GM21825 (cell line): ENCODE data around the gene APH1B.

Experiments used
- ATAC-seq: cut with Tn5 transposase; IDR thresholded peaks from one replicate; pipeline ENCODE4 v1.9.1; 2021; ENCODE audit warnings: mild to moderate bottlenecking, moderate library complexity; ENCODE audit not compliant: unreplicated experiment

The APH1B gene

DNA sequence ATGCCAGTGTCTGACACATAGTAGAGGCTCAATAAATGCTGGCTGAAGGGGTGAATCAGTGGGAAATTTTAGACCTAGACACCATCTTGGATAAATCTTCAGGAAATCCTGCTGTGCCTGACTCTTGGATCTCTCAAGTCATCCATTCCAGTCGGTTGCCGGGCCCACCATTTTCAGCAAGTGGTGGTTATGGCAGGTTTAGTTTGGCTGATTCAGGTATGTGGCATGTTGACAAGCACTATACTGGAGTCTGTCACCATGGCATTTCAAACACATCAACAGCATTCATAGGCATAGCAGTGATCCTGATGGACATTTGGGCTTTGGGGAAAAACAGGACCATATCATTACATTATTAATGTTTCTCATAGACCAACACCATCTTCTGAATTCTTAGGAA lies 25.7 kb upstream of the APH1B start:
- ATAC-seq = no peak

DNA sequence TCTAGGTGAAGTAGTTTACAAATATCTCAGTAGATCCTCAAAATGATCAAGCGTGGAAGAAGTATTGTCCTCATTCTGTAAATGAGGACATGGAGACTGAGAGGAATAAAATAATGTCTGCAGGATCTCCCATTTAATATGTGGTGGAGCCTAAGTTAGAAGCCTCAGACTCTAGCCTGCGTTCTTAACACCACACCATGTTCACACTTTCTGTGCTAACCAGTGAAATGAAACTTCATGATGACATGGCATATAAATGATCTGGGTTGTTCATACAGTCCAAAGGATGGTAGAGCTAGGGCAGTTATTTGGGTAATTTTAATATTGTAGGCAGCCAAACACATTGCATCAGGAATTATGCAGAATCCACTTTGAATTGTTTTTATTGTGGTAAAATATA lies 25.1 kb upstream of the APH1B start:
- ATAC-seq = no peak

DNA sequence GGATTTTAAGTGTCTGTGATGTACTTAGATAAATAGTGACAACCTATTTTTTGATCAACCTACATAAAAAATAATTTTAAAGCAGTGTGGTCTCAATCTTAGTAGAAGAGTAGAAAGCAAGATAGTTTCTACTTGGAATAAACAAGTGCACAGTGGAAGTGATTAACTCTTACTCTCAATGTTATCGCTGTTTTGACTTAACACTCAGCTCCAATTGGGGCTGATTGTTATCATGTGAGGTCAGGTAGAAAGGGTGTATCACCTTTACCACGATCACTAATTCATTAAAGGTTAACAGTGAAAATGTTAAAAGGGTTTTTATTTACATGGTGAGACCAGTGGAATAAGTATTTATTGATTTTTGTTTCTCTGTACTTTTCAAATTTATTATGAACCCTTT lies 22.4 kb upstream of the APH1B start:
- no peak for ATAC-seq

DNA sequence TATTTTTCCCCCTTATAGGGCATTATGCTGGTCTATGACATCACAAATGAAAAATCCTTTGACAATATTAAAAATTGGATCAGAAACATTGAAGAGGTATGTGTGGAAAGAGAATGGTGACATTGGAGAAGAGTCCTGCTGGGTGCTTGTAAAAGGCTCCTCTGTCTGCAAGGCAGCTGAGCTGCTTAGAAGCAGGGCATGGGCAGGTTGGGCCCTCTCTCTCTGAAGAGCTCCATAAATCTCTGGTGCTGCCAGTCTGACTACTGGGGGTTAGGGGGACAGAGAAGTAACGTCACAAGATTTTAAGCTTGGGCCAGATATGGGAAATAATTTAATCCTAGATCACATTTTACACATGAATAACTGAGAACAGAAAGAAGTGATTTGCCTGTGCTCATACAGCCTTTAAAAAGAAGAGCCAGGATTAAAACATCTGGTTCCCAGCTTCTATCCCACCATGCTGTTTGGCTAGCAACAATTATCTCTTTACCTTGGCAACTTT lies 21.9 kb upstream of the APH1B start:
- no peak for ATAC-seq

DNA sequence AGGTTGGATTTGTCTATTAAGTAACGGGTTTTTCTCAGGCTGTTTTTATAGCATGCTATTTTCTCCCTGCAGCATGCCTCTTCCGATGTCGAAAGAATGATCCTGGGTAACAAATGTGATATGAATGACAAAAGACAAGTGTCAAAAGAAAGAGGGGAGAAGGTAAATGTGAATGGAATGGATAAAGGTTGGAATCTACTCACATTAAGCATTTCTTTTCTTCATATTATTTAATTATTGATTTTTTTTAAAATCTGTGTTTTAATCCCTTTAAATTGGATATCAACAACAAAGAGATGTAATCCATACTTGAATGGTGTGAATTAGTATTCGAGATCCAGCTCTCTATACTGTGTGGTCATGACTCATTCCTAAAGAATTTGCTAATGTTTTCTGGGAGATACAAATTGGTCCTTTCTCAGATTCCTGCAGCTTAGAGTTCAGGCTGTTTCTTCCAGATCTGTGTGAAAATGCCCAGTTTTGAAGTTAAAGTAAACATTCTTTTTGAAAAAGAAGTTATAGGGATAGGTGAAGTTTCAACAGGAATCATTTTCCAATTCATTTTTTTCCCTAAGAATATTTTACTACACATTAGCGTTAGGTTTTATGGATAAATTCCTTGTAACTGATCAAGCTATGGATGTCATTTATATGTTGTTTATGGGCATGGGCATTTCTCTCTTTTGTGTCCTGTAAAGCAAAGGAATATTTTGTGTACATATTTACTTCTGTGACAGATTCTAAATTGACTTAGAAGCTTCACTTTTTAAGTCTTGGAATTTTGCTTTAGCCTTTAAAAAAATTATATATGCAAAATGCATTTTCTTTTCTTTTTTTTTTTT lies 20.8 kb upstream of the APH1B start:
- ATAC-seq = no peak

DNA sequence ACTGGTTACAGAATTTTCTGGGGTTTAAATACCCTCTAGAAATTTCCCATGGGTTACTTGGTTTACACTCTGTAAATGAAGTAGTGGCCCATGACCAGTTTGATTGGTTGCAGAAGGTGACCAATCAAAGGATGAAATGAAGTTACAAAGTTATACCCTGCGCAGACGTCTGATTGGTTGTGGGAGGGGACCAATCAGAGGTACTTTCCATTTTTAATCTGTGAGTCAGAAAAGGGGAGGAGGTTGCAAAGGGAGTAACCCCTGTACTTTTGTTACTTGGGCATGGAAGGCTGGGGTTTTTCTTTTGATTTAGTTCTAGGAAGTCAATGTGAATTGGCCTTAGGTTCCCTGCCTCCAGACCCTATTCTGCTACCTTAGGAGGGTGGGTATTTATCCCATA lies 18.7 kb upstream of the APH1B start:
- no peak for ATAC-seq

DNA sequence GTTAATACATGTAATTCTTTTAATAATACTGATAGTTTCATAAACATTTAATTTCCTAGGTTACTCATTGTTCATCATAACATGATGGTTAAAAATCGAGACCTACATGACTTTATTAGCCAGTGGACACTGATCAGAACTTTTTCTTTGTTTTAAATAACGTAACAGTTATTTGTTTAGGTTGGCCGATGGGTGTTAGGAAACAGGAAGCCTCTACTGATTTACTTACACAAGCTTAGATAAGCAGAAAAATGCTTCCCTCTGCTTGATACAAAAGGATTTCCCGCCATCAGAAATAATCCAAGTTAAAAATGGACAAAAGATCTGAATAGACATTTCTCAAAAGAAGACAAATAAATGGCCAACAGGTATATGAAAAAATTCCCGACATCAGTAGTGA lies 16.6 kb upstream of the APH1B start:
- no peak for ATAC-seq

DNA sequence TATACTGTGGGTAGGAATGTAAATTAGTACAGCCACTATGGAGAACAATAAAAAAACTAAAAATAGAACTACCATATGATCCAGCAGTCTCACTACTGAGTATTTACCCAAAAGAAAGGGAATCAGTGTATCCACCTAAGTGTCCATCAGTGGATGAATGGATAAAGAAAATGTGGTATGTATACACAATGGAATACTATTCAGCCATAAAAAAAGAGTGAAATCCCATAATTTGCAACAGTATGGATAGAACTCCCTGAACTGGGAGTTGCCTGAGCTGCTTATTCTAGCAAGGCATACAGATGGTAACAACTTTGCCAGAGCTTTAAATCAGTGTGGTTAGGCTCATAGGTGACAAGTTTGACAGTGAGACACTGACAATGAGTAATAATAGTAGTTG lies 16.1 kb upstream of the APH1B start:
- ATAC-seq = no peak

DNA sequence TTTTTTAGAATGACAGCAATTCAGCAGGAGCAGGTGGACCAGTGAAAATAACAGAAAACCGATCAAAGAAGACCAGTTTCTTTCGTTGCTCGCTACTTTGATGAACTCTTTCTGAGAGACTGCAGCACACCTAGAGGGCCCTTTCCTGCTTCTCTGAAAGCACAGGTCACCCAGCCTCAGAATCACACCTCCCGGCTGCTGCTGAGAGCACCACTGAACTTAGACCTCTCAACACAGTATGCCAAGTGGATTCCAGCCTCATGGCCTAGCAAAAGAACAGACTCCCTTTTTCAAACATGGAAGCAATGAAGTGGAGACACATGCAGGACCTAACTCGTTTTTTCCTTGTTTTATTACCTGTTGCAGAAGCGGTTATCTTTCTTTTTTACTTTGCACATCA lies 13.9 kb upstream of the APH1B start:
- no peak for ATAC-seq

DNA sequence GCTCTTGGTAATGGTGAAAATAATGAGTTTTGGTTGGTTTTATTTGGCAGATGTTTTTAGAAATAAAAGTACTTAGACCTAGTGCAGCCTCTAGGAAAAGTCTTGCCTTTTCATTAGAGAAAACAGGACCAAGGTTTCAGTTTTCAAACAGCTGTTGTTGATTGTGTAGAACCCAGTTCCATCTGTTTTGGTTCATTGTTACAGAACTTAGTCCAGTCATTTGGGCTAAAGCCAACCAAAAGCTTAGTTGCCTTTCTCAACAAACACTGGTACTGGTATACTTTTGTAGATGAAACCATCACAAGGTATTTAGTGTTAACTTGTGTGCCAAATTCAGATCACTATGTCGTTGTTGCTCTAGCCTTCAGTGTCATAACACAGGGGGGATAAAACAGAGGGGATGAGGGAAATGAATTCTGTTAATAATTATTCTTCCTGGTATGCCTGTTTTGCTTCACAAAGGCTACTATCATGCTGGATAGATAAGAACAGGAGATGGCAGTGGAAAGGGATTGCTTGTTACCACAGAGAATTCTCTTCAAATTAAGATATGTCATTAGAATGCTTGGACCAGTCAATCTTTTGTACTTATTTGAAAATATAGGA lies 12.6 kb upstream of the APH1B start:
- ATAC-seq = no peak

DNA sequence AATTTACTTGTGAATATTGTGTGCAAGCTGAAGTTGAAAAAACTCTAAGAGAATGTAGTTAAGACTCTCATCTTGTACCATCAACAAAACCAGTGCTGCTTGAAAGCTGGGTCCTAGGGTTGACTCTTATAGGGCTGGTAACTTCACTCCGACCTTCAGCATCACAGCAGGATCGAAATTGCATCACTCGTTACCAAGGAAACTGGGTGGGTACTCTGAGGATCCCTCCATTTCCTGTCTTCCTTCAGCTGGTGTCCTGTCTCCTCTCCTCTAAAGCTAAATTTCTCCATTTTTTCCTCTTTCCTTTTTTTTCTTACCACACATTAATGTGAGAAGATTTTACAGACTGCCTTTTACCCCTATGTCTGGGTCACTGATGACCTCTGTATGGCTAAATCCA lies 3.0 kb upstream of the APH1B start:
- no peak for ATAC-seq

DNA sequence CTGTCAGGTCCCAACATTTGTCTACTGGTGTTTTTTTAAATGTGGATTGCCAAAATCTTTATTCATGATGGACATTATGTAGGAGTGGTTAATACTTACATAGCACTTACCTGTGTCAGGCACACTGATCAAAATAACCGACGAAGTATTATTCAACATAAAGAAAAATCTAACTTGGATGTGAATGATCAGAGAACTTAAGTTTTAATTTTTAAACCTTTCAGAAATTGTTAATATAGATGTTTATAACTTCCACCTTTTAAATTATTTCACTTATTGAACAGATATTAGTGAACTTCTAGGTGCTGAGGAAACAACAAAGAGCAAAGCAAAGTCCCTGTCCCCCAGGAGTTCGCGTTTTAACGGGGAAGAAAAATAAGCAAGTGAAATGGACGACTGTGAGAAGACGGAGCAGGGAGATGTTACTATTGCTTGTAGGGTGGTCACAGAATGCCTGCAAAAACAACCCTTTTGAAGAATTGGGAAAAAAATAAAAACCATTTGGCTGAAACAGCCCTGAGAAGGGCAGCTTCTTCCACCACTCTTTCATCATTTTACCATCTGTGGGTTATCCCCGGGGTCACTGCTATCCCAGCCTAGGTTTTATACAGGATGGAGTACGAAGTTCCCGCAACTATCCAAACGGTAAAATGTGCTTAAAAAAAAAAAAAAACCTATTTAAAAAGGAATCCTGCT lies 915 bp upstream of the APH1B start:
- no peak for ATAC-seq

DNA sequence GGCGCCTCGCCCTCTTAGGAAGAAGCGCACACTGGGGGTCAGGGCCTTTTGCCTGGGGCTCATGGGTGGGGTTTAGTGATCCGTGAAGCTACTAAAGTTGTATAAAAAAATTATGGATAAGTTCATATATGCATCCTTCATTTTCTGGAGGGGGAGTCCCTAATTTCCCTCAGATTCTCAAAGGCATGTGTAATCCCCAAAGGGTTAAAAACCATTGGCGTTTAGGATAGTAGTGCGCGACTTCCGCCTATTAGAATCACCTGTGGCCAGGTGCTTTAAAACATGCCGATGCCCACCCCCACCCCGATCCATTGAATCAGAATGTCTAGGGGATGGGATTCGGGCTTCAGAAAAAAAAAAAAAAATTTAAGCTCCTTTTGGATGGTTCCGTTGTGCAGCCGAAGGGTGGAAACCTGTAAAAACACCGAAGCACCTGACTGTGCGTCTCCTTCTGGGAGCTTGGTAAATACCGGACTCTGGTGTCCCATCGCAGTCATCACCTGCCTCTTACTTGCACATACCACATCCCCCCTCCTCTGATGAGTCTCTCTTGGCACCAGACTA lies 570 bp downstream of the APH1B start:
- ATAC-seq = no peak

DNA sequence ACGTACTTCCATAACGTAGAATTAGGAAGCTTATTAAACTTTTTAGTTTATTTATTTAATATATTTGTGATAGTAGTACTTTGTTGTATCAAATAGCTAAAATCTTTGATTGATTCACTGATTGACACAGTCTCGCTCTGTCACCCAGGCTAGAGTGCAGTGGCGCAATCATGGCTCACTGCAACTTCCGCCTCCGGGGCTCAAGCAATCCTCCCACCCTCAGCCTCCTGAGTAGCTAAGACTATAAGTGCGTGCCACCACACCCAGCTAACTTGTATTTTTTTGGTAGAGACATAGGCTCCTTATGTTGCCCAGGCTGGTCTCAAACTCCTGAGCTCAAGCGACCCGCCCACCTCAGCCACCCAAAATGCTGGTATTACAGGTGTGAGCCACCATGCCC lies 5.7 kb downstream of the APH1B start:
- ATAC-seq = no peak

DNA sequence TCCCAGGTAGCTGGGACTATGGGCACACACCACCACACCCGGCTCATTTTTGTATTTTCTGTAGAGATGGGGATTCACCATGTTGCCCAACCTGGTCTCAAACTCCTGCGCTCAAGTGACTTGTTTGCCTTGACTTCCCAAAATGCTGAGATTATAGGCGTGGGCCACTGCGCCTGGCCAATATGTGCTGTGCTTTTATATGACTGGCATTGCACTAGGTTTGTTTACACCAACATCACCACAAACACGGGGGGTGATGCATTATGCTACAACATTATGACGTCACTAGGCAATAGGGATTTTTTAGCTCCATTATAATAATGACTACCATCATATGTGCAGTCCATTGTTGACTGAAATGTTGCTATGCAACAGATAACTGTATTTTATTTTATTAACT lies 6.9 kb downstream of the APH1B start:
- ATAC-seq = no peak

DNA sequence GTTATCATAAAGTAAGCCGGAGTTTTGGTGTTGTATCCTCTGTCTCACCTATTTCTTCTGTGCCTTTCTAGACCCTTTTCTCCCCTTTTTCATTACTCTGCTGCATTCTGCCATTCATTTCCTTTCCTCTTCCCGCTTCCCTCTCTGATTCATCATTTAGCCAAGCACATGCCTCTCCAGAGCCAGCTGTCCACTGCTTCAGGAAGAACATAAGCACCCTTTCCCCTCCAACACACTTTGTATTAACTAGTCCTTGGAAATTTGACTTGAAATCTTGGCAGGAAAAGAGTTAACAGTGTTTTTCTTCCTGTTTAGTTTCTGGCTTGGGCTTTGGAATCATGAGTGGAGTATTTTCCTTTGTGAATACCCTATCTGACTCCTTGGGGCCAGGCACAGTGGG lies 9.7 kb downstream of the APH1B start:
- no peak for ATAC-seq

DNA sequence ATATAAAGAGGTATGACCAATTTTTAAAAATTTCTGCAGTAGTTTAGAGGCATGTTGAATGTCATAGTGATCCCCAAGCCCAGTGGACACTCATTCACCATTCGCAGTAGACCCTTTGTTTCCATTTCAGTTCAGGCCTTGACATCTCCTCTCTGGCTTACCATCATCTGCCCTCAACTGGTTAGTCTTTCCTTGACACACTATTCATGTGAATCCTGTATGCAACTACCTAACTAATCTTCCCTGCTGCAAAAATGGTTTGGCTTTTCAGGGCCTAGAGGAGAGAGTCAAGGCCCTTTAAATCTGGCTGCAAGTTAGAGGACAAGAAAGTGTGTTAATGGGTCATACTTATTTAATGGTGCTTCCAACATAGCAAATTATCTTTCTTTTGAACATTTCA lies 10.9 kb downstream of the APH1B start:
- no peak for ATAC-seq

DNA sequence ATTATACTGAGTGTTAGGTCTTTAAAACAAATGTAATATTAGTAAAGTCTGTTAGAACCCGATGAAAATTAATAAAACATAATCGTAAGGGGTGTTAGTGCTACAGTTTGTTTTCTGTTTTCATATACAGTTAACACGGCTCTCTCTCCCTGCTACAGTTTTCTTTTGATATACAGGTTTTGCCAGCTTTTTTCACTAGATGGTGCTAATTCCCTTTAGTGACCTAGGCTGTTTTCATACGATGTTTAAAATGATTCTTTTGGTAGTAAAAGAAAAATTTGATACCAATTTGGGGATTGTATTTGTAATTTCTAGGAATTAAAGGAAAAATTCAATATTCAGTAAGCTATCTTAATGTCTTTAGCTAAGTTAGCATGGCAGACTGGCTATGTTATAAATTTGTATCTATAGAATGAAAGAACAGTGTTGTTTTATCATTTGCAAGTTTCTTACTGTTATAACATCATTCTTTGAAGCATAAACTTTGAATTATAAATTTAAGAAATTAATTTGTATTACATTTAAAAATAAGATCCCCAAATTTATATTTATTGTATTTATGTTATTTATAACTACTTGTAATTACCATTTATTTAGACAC lies 11.5 kb downstream of the APH1B start:
- ATAC-seq = no peak

DNA sequence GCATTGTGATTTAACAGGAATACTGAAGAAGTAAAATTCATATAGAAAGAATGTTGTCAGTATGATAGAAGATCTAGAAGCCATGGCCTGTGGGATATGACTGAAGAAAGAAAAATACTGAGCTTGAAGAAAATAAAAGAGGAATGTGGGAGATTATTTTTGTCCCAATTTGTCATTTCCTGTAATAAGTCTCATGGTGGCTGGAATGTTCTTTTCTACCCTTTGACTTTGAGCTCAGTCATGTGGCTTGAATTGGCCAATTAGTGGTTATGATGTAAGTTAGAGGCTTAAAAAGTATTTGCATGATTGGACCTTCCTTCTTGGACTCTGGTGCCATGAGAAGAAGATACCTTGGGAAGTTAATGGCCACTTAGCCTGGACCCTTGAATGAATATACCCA lies 14.1 kb downstream of the APH1B start:
- ATAC-seq = no peak

DNA sequence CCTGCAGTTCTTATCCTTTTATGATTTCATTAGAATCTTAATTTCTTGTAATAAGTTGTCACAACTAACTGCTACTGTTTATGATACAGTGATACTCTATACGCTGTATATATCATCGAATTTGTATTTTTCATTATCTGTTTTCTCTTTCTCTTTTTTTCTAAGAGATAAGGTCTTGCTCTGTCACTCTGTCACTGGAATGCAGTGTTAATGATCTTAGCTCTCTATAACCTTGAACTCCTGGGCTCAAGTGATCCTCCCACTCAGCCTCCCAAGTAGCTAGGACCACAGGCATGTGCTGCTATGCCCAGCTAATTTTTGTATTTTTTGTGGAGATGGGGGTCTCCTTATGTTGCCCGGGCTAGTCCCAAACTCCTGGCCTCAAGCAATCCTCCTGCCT lies 14.8 kb downstream of the APH1B start:
- ATAC-seq = no peak

DNA sequence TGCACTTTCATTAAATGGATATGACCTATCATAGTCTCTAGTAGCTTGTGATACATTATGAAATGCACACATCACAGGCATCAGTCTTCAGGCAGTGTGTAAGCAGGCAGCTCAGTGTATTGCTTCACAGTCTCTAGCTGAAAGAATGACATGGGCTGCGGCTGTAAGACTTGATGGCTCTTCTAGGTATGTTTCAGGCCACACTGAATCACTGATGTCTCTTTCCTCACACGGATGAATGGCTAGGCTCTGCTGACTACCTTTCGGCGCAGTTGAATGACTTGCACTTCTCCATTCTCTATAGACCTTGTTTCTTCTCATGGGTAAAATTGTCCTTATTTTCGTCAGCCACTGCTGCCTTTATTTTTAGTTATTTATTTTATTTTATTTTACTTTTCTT lies 15.4 kb downstream of the APH1B start:
- ATAC-seq = no peak
